ENCODE measurements around the gene S100P.

S100P gene

DNA sequence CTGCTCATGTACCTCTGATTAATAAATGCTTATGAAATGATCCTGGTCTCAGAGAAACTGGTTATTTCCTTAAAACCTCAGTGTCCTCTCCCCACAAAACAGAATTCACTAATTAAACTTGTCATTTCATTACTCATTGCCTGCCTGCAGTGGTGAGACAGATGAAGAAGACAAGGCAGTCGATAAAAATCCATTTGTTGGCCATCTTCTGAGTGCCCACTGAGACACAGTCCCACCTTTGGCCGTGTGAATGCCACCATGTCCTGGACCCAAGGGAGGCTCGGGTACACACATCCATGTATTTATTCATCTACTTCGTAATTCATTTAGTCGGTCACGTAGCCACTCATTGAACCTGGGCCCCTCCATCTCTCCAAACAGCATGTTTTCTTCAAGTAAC lies 3.5 kb downstream of the S100P start:
- no peak for DNase-seq (ENCODE audit: low read depth)

GRCh38 chr4:6699388-6699787 lies 5.7 kb downstream of the S100P start:
- DNase-seq (ENCODE audit: low read depth), result no peak

GRCh38 chr4:6699903-6700302 lies 6.2 kb downstream of the S100P start:
- no peak for DNase-seq (ENCODE audit: low read depth)

DNA sequence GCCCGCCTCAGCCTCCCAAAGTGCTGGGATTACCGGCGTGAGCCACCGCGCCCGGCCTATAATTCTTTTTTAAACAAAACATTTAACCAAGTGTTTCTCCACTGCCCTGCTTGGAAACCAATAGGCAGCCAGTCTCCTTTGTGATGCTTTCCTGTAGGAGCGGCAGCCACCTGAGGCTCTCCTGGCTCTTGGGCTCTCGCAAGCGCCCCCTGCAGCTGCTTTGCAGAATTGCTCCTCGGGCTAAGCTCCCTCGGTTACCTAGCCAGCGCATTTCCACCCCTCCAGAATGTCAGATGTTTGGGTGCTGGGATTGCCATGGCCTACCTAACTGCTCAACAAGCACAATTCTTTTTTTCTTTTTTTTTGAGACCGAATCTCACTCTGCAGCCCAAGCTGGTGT lies 7.7 kb downstream of the S100P start:
- peak; percentile 32 for DNase-seq (ENCODE audit: low read depth)

DNA sequence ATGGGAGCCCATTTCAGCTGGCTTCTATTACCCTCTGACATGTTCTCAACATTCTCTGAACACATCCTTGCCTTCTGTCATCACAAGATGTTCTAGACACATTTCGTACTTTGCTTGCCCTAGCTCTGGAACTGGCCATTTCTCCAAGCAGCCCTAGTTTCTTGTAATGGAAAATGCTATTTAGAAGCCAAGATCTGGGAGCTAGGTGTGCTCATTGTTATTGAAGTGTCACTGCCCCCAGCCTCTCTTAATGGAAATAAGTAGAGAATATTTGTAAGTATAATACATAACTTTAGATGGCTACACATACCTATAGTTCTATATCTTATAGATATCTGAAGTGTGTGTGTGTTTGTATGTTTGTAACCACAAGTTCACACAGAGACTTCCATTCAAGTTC lies 9.1 kb downstream of the S100P start:
- no peak for DNase-seq (ENCODE audit: low read depth)

GRCh38 chr4:6703786-6704185 lies 10.1 kb downstream of the S100P start:
- peak; percentile 53 for DNase-seq (ENCODE audit: low read depth)

DNA sequence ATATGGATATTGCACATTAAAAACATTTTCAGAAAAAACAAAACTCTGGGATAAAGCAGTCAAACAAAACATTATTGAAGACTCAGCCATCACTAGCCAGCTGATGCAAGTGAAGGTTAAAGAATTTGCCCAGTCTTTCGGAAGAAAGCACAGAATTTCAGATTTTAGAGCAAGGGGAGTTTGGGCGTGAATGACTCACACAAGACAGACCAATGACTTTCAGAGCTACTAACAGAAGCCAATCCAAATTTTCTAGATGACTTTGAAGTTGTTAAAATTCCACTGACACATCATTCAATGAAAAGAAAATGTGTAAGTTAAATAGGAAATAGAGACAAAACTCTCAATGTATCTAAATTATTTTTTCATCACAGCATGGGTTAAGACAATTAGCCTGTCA lies 12.0 kb downstream of the S100P start:
- no peak for DNase-seq (ENCODE audit: low read depth)

DNA sequence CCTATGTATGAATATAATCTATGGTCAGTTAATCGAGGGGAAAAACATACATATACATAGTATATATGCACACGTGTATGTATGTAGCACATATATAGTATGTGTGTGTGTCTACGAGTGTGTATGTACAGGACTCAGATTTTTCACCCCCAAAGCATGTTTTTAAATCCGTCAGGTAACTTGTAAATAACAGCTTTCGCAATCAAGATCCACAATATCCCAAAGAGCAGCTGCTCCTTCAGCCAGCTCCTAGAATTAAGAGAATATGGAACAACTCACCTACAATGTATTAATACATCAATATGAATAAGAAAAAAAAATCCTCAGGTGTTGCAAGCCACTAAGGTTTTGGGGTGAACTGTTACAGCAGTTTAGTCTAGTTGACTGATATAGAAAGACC lies 12.5 kb downstream of the S100P start:
- DNase-seq (ENCODE audit: low read depth), result no peak

DNA sequence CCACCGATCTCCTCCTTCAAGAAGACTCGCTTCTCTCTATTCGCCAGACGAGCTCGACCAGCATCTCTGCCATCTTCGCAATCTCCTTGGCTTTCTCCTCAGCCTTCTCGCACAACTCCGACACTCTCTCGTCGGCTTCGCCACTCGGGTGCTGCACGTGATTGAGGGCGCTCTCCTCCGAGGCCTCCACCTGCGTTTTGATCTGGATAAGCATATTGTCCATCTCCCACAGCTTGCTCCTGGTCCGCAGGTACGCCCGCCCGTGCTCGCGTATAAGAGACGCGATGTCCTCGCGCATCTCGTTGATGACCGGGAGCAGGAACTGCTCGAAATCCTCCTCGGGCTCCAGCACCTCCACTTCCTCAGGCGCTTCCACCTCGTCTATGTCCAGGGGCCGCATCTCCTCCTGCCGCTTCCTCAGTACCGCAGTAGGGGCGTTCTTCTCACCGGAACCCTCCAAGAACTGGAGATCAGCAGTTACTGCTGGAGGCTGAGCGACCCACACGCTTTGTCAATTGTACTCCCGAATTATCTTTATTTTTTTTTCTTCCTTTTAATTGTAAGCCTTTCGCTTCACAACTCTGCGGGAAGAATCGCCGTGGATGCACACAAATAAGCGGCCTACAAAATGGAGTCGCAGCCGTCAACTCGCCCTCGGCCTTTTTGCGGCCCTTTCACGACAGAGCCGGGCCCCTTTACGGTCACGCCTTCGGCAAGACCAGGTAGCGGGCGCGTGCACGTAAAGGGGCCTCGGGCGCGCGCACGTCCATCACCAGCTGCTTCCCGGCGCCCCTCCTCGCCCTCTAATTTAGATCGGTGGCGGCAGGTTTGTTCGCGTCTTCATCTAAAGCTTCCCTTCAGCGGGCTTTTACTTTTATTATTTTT lies 15.8 kb downstream of the S100P start, which contains the start of gene MRFAP1L1:
Gene MRFAP1L1 (minus strand): TSS at position 636 of the 885 bp plus-strand sequence. CDS start 236 bp downstream, at position 400.
- DNase-seq (ENCODE audit: low read depth), result peak; percentile 98

- peak; percentile 13 for DNase-seq (ENCODE audit: low read depth)
Measured at GRCh38 chr4:6710282-6710681, 16.6 kb downstream of the S100P start.

DNA sequence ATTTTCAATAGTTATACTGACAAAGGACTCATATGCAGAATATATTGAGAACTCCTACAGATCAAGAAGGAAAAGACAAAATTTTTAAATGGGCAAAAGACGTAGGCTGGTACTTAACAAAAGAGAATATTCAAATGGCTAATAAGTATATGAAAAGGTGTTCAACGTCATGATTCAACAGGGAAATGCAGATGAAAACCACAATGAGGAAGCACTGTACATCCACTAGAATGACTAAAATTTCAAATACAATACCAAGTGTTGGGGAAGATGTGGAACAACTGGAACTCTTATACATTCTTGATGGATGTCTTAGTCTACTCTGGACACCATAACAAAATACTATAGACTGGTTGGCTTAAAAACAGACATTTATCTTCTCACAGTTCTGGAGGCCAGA lies 17.3 kb downstream of the S100P start:
- no peak for DNase-seq (ENCODE audit: low read depth)

DNA sequence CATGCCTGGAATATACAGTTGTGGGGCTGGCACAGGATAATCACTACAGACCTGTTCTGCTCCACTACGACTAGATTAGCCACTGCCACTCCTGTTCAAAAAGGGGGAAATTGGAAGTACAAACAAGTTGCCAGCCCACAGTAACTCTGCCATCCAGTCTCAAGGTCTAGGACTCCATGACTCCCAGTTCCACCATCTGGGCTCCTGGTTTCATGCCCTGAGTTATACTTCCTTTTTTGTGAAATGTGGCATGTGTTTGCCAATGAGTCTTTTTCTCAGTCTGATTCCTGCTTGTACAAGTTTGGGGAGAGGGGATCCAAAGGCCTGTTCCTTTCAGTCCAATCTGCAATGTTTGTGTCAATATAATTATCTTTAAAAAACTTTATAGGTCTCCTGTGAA lies 21.3 kb downstream of the S100P start:
- no peak for DNase-seq (ENCODE audit: low read depth)

- DNase-seq (ENCODE audit: low read depth), result no peak
Measured at GRCh38 chr4:6715704-6716017, 22.0 kb downstream of the S100P start.

DNA sequence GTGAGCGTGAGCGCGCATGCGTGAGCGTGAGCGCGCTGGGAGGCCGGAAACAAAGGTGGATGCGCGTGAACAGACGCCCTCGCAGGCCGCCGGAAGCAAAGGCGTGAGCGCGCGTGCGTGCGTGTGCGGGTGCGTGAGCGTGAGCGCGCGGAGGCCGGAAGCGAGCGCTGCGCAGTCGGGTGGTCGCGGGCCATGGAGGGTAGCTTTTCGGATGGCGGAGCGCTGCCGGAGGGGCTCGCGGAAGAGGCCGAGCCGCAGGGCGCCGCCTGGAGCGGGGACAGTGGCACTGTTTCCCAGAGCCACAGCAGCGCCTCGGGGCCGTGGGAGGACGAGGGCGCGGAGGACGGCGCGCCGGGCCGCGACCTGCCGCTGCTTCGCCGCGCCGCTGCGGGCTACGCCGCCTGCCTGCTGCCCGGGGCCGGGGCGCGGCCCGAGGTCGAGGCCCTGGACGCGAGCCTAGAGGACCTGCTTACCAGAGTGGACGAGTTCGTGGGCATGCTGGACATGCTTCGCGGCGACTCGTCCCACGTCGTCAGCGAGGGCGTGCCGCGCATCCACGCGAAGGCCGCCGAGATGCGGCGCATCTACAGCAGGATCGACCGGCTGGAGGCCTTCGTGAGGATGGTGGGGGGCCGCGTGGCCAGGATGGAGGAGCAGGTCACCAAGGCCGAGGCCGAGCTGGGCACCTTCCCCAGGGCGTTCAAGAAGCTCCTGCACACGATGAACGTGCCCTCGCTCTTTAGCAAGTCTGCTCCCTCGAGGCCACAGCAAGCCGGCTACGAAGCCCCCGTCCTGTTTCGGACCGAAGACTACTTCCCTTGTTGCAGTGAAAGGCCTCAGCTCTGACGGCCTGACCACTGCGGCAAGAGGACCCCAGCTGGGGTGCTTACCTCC lies 22.6 kb downstream of the S100P start, which contains the start of gene BLOC1S4:
Gene BLOC1S4 (plus strand): TSS at position 157 of the 894 bp plus-strand sequence. CDS start 36 bp downstream, at position 193.
- DNase-seq (ENCODE audit: low read depth), result peak; percentile 91

DNA sequence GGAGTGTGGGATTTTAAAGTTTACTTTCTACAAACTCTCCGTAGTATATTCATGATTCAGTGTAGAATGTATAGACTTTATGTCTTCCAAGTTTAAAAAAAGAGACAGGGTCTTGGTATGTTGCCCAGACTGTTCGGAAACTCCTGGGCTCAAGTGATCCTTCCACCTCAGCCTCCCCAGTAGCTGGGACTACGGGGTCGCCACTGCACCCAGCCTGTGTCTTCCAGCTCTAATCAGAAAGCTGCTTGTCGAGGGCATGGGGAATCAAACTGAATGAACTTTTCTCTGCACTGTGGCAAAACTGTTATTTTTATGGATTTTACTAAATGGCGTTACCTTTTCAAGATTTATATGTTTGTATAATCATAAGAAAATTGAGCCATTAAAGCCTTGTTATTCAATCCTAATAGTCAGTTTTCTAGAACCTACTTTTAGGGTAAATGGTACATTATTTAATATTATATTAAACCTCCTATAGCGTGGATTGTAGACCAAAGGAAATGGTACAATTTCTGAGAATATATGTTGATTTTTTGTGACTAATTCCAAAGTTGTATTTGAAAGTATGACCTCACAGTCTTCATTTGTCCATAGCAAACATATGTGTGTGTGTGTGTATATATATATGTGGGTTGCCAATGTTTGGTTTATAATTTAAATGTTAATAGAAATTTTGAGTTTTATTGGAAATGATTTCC lies 23.4 kb downstream of the S100P start:
- DNase-seq (ENCODE audit: low read depth), result peak; percentile 26

- DNase-seq (ENCODE audit: low read depth), result no peak
Measured at GRCh38 chr4:6718932-6719610, 25.4 kb downstream of the S100P start.

- DNase-seq (ENCODE audit: low read depth), result no peak
Measured at GRCh38 chr4:6719611-6720179, 26.0 kb downstream of the S100P start.

GRCh38 chr4:6720202-6720699 lies 26.6 kb downstream of the S100P start:
- DNase-seq (ENCODE audit: low read depth), result peak; percentile 80

DNA sequence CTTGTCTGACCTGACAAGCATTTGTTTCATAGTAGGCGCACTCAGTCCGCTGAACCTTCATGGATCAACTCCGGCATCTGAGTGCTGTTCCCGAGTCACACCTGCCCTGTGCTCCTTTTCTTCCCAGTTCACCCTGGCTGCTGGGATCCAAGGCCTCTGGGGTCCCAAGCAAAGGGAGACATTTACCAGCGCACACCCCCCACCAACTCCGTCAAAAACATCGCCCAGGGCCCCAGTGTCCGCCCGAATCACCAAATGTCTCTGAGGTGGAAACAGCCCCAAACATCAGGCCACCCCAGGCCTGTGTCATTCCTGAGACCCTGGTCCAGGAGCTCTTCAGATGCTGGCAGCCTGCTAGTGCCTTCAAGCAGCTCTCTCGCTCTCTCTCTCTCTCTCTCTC lies 27.4 kb downstream of the S100P start:
- no peak for DNase-seq (ENCODE audit: low read depth)

GRCh38 chr4:6722891-6723290 lies 29.2 kb downstream of the S100P start:
- no peak for DNase-seq (ENCODE audit: low read depth)

GRCh38 chr4:6723851-6724250 lies 30.2 kb downstream of the S100P start:
- no peak for DNase-seq (ENCODE audit: low read depth)
